H1 (cell line): ENCODE results near the gene FAM151A. TPM values are rescaled to one million over a fixed set of nuclear protein-coding genes. Genes with fewer than 3 reads are reported as not detected.

Experiments used
- CHD2 ChIP-seq: IDR thresholded peaks from 2 replicates; pipeline ENCODE4 v1.6.1; 2012; ENCODE audit warnings: low read length, improper control_type of control experiment
- CREB1 ChIP-seq: IDR thresholded peaks from 2 replicates; pipeline ENCODE4 v1.6.1; 2012; ENCODE audit warnings: inconsistent platforms
- FOSL1 ChIP-seq: IDR thresholded peaks from 2 replicates; pipeline ENCODE4 v1.6.1; 2011; ENCODE audit warnings: mild to moderate bottlenecking, low read depth, low read length, moderate library complexity; ENCODE audit not compliant: insufficient read depth
- GABPA ChIP-seq: IDR thresholded peaks from 2 replicates; pipeline ENCODE4 v1.6.1; 2011; ENCODE audit warnings: mild to moderate bottlenecking, low read length, moderate library complexity, borderline replicate concordance; ENCODE audit not compliant: insufficient read depth
- POU5F1 ChIP-seq: IDR thresholded peaks from 2 replicates; pipeline ENCODE4 v1.6.1; 2011; ENCODE audit warnings: low read depth, mild to moderate bottlenecking, low read length, moderate library complexity
- SRF ChIP-seq: IDR thresholded peaks from 2 replicates; pipeline ENCODE4 v1.6.1; 2011; ENCODE audit warnings: mild to moderate bottlenecking, low read depth, low read length, moderate library complexity
- TCF12 ChIP-seq: IDR thresholded peaks from 2 replicates; pipeline ENCODE4 v1.6.1; 2011; ENCODE audit warnings: low read depth, mild to moderate bottlenecking, low read length
- polyA plus RNA-seq, 7 experiments: library from polyadenylated mRNA; depleted of rRNA in 3 of 7; stranded (reverse) in 5 of 7; unstranded in 2 of 7; fragments of >200 nt in 5 of 7; fragments of 200-250 nt in 2 of 7; gene quantifications; 1 replicate in 5 of 7; 2 replicates in 1 of 7; 4 replicates in 1 of 7; pipeline versions ENCODE4 v1.2.1 to v1.2.3, GENCODE V29; 2011 to 2013; ENCODE audit warnings: missing spikeins in 2 of 7, mixed read lengths in 2 of 7
- total RNA-seq: library from RNA; stranded (reverse); fragmentation: NEBNext Ultra II Directional; extraction: Animal tissue kit (Norgen Biotek cat#: 25700); gene quantifications from 2 replicates; pipeline ENCODE4 v1.2.1, GENCODE V29; 2021
- TF ChIP-seq, protein P1 (sequence below): IDR thresholded peaks from 2 replicates; pipeline ENCODE4 v1.6.1; 2011; ENCODE audit warnings: low read depth, mild to moderate bottlenecking, low read length; ENCODE audit not compliant: insufficient read depth

FAM151A gene
- total and polyA plus RNA-seq, 2 of the 8 experiments (the other 6 are each of a cell fraction or from before 2014, with no cell fraction given): not detected

DNA sequence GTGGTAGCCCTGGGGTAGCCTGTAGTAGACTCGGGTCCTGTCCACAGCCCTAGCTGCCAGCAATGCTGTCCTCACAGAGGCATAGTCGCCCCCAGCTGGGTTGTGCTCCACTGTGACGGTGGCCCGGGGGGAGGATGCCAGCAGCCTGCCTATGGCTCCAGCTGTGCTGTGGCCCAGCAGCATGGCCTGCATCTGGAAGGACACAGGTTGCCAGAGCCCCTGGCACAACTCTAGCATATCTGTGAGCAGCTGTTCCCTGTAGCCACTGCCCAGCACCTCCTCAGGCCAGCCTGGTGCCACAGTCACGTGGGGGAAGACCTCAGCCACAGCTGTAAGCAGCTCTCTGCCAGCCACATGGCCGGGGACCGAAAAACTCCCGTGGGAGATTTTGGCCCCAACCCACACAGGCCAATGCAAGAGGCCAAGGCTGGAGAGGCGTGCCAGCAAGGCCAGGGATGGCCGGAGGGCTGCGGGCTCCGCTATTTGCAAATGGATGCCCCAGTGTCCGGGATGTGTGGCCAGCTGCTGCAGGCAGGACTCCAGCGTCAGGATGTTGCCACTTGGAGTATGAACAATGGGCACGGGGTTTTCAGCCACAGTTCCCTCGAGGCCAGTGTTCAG lies 13.9 kb downstream of the FAM151A start (continued):
- TF ChIP-seq, protein P1, sequence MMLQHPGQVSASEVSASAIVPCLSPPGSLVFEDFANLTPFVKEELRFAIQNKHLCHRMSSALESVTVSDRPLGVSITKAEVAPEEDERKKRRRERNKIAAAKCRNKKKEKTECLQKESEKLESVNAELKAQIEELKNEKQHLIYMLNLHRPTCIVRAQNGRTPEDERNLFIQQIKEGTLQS: no peak
- TF ChIP-seq POU5F1: no peak
- no peak for TF ChIP-seq TCF12
- no peak for TF ChIP-seq SRF
- TF ChIP-seq FOSL1: no peak
- no peak for TF ChIP-seq CREB1
- no peak for TF ChIP-seq GABPA
- no peak for TF ChIP-seq CHD2
- TF ChIP-seq, all 59 proteins: peak for 0
